ENCODE data around the gene CCR5. TPM values are rescaled to one million over a fixed set of nuclear protein-coding genes. Genes with fewer than 3 reads are reported as not detected.

The CCR5 gene
- total and polyA plus RNA-seq, 2 of the 13 experiments (the other 11 are each of a cell fraction or from before 2014, with no cell fraction given) = not detected

DNA sequence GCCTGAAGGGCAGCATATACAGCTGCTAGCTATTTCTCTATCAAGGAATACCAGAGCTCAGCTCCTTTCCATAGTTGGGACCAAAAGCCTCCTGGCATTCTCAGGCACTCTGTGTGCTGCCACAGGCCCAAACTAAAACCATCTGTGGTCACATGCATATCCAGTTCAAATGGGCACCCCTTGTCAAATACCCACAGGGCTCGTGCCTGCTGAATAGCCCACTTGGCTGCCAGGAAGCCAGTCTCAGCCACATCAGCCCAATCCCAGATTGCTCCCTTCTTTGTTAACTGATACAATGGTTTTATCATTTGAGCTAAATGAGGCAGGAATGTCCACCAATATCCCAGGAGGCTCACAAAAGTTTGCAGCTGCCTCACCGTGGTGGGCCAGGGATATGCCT lies 50.2 kb downstream of the CCR5 start (continued):
- TF ChIP-seq CAMTA2 (CRISPR knock-in tag; IDR thresholded peaks at IDR 0.05; ENCODE audit: borderline replicate concordance) (no peak), IRF2 (CRISPR knock-in tag; IDR thresholded peaks at IDR 0.05) (no peak), ELF4 (CRISPR knock-in tag; IDR thresholded peaks at IDR 0.05; ENCODE audit: borderline replicate concordance) (no peak)
- TF ChIP-seq, protein P1, sequence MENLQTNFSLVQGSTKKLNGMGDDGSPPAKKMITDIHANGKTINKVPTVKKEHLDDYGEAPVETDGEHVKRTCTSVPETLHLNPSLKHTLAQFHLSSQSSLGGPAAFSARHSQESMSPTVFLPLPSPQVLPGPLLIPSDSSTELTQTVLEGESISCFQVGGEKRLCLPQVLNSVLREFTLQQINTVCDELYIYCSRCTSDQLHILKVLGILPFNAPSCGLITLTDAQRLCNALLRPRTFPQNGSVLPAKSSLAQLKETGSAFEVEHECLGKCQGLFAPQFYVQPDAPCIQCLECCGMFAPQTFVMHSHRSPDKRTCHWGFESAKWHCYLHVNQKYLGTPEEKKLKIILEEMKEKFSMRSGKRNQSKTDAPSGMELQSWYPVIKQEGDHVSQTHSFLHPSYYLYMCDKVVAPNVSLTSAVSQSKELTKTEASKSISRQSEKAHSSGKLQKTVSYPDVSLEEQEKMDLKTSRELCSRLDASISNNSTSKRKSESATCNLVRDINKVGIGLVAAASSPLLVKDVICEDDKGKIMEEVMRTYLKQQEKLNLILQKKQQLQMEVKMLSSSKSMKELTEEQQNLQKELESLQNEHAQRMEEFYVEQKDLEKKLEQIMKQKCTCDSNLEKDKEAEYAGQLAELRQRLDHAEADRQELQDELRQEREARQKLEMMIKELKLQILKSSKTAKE (CRISPR knock-in tag; IDR thresholded peaks at IDR 0.05; ENCODE audit: borderline replicate concordance) = no peak
- TF ChIP-seq, protein P2, sequence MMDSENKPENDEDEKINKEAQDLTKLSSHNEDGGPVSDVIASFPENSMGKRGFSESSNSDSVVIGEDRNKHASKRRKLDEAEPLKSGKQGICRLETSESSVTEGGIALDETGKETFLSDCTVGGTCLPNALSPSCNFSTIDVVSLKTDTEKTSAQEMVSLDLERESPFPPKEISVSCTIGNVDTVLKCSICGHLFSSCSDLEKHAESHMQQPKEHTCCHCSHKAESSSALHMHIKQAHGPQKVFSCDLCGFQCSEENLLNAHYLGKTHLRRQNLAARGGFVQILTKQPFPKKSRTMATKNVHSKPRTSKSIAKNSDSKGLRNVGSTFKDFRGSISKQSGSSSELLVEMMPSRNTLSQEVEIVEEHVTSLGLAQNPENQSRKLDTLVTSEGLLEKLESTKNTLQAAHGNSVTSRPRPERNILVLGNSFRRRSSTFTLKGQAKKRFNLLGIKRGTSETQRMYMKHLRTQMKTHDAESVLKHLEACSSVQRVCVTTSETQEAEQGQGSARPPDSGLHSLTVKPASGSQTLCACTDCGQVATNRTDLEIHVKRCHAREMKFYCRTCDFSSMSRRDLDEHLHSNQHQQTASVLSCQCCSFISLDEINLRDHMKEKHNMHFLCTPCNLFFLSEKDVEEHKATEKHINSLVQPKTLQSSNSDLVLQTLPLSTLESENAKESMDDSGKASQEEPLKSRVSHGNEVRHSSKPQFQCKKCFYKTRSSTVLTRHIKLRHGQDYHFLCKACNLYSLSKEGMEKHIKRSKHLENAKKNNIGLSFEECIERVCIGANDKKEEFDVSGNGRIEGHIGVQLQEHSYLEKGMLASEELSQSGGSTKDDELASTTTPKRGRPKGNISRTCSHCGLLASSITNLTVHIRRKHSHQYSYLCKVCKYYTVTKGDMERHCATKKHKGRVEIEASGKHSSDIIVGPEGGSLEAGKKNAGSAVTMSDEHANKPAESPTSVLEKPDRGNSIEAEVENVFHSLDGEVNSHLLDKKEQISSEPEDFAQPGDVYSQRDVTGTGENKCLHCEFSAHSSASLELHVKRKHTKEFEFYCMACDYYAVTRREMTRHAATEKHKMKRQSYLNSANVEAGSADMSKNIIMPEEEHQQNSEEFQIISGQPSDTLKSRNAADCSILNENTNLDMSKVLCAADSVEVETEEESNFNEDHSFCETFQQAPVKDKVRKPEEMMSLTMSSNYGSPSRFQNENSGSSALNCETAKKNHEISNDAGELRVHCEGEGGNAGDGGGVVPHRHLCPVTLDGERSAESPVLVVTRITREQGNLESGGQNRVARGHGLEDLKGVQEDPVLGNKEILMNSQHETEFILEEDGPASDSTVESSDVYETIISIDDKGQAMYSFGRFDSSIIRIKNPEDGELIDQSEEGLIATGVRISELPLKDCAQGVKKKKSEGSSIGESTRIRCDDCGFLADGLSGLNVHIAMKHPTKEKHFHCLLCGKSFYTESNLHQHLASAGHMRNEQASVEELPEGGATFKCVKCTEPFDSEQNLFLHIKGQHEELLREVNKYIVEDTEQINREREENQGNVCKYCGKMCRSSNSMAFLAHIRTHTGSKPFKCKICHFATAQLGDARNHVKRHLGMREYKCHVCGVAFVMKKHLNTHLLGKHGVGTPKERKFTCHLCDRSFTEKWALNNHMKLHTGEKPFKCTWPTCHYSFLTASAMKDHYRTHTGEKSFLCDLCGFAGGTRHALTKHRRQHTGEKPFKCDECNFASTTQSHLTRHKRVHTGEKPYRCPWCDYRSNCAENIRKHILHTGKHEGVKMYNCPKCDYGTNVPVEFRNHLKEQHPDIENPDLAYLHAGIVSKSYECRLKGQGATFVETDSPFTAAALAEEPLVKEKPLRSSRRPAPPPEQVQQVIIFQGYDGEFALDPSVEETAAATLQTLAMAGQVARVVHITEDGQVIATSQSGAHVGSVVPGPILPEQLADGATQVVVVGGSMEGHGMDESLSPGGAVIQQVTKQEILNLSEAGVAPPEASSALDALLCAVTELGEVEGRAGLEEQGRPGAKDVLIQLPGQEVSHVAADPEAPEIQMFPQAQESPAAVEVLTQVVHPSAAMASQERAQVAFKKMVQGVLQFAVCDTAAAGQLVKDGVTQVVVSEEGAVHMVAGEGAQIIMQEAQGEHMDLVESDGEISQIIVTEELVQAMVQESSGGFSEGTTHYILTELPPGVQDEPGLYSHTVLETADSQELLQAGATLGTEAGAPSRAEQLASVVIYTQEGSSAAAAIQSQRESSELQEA (CRISPR knock-in tag; IDR thresholded peaks at IDR 0.05; ENCODE audit: not compliant biosample characterization) = no peak
- TF ChIP-seq, protein P3, sequence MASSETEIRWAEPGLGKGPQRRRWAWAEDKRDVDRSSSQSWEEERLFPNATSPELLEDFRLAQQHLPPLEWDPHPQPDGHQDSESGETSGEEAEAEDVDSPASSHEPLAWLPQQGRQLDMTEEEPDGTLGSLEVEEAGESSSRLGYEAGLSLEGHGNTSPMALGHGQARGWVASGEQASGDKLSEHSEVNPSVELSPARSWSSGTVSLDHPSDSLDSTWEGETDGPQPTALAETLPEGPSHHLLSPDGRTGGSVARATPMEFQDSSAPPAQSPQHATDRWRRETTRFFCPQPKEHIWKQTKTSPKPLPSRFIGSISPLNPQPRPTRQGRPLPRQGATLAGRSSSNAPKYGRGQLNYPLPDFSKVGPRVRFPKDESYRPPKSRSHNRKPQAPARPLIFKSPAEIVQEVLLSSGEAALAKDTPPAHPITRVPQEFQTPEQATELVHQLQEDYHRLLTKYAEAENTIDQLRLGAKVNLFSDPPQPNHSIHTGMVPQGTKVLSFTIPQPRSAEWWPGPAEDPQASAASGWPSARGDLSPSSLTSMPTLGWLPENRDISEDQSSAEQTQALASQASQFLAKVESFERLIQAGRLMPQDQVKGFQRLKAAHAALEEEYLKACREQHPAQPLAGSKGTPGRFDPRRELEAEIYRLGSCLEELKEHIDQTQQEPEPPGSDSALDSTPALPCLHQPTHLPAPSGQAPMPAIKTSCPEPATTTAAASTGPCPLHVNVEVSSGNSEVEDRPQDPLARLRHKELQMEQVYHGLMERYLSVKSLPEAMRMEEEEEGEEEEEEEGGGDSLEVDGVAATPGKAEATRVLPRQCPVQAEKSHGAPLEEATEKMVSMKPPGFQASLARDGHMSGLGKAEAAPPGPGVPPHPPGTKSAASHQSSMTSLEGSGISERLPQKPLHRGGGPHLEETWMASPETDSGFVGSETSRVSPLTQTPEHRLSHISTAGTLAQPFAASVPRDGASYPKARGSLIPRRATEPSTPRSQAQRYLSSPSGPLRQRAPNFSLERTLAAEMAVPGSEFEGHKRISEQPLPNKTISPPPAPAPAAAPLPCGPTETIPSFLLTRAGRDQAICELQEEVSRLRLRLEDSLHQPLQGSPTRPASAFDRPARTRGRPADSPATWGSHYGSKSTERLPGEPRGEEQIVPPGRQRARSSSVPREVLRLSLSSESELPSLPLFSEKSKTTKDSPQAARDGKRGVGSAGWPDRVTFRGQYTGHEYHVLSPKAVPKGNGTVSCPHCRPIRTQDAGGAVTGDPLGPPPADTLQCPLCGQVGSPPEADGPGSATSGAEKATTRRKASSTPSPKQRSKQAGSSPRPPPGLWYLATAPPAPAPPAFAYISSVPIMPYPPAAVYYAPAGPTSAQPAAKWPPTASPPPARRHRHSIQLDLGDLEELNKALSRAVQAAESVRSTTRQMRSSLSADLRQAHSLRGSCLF (CRISPR knock-in tag; IDR thresholded peaks at IDR 0.05; ENCODE audit: borderline replicate concordance) = no peak
- TF ChIP-seq, protein P4, sequence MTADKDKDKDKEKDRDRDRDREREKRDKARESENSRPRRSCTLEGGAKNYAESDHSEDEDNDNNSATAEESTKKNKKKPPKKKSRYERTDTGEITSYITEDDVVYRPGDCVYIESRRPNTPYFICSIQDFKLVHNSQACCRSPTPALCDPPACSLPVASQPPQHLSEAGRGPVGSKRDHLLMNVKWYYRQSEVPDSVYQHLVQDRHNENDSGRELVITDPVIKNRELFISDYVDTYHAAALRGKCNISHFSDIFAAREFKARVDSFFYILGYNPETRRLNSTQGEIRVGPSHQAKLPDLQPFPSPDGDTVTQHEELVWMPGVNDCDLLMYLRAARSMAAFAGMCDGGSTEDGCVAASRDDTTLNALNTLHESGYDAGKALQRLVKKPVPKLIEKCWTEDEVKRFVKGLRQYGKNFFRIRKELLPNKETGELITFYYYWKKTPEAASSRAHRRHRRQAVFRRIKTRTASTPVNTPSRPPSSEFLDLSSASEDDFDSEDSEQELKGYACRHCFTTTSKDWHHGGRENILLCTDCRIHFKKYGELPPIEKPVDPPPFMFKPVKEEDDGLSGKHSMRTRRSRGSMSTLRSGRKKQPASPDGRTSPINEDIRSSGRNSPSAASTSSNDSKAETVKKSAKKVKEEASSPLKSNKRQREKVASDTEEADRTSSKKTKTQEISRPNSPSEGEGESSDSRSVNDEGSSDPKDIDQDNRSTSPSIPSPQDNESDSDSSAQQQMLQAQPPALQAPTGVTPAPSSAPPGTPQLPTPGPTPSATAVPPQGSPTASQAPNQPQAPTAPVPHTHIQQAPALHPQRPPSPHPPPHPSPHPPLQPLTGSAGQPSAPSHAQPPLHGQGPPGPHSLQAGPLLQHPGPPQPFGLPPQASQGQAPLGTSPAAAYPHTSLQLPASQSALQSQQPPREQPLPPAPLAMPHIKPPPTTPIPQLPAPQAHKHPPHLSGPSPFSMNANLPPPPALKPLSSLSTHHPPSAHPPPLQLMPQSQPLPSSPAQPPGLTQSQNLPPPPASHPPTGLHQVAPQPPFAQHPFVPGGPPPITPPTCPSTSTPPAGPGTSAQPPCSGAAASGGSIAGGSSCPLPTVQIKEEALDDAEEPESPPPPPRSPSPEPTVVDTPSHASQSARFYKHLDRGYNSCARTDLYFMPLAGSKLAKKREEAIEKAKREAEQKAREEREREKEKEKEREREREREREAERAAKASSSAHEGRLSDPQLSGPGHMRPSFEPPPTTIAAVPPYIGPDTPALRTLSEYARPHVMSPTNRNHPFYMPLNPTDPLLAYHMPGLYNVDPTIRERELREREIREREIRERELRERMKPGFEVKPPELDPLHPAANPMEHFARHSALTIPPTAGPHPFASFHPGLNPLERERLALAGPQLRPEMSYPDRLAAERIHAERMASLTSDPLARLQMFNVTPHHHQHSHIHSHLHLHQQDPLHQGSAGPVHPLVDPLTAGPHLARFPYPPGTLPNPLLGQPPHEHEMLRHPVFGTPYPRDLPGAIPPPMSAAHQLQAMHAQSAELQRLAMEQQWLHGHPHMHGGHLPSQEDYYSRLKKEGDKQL (CRISPR knock-in tag; IDR thresholded peaks at IDR 0.05; ENCODE audit: low read depth) = no peak
